SK-N-SH (cell line): ENCODE data around the gene FCRL2. TPM values are rescaled to one million over a fixed set of nuclear protein-coding genes. Genes with fewer than 3 reads are reported as not detected.

Source experiments
- CTCF ChIA-PET: fragments of 300-600, 350-600 bp; formaldehyde crosslinking; extraction: SDS; loops from one replicate; lab custom pipeline; 2021; lab: Yijun Ruan, JAX
- POLR2A ChIA-PET: fragments of 350-600 bp; sonication (Branson Sonifier 250); formaldehyde crosslinking; extraction: SDS; loops from one replicate; lab custom pipeline; 2020; ENCODE audit warnings: antibody characterized with exemption, inconsistent platforms; lab: Yijun Ruan, JAX
- DNase-seq: peaks from one replicate; pipeline ENCODE4 v3.0.0; 2012
- H2AFZ ChIP-seq: fragments of 200-600 bp; sonication (generic); 2 replicates; pipeline ENCODE4 v1.8.1; 2016; ENCODE audit warnings: antibody characterized with exemption, mild to moderate bottlenecking, low read depth
- H3F3A ChIP-seq: fragments of 200-600 bp; sonication (generic); replicated peaks from 2 replicates; pipeline ENCODE3; 2016; ENCODE audit warnings: antibody characterized with exemption, mild to moderate bottlenecking; ENCODE audit not compliant: insufficient read depth
- H3K27ac ChIP-seq, 2 experiments: fragments of 200-500 bp in 1 of 2; fragments of 200-600 bp in 1 of 2; sonication (Bioruptor generic) in 1 of 2; sonication (generic), shearing (Covaris generic) in 1 of 2; 2 replicates each; pipeline versions ENCODE4 v1.5.1 to v1.6.1; 2014 to 2016; ENCODE audit warnings: low read depth in 2 of 2, inconsistent platforms in 1 of 2, low read length in 1 of 2, mild to moderate bottlenecking in 1 of 2, mixed read lengths in 1 of 2
- H3K27me3 ChIP-seq: fragments of 200-600 bp; sonication (generic), shearing (Covaris generic); 2 replicates; pipeline ENCODE4 v1.6.1; 2016; ENCODE audit warnings: mixed run types; ENCODE audit not compliant: insufficient read depth
- H3K36me3 ChIP-seq, 2 experiments: fragments of 200-500 bp in 1 of 2; fragments of 200-600 bp in 1 of 2; sonication (Bioruptor generic) in 1 of 2; sonication (generic) in 1 of 2; replicated peaks in 1 of 2; 2 replicates each; pipeline versions ENCODE3 to v1.5.1; 2014 to 2016; ENCODE audit warnings: low read length in 1 of 2, mild to moderate bottlenecking in 1 of 2; ENCODE audit not compliant: insufficient read depth in 2 of 2, control insufficient read depth in 1 of 2
- H3K4me1 ChIP-seq, 2 experiments: fragments of 200-500 bp in 1 of 2; fragments of 200-600 bp in 1 of 2; sonication (Bioruptor generic) in 1 of 2; sonication (generic), shearing (Covaris generic) in 1 of 2; 2 replicates each; pipeline versions ENCODE4 v1.5.1 to v1.6.1; 2014 to 2016; ENCODE audit warnings: low read depth in 1 of 2, low read length in 1 of 2, mixed run types in 1 of 2; ENCODE audit not compliant: insufficient read depth in 2 of 2, control insufficient read depth in 1 of 2
- H3K4me2 ChIP-seq: fragments of 200-600 bp; sonication (generic), shearing (Covaris generic); 2 replicates; pipeline ENCODE4 v1.6.1; 2017; ENCODE audit warnings: mixed run types
- H3K4me3 ChIP-seq, 2 experiments: fragments of 200-500 bp in 1 of 2; fragments of 200-600 bp in 1 of 2; sonication (Bioruptor generic) in 1 of 2; sonication (generic), shearing (Covaris generic) in 1 of 2; 2 replicates each; pipeline versions ENCODE4 v1.5.1 to v1.8.1; 2014 to 2016; ENCODE audit warnings: low read depth in 2 of 2, inconsistent platforms in 1 of 2, low read length in 1 of 2, mild to moderate bottlenecking in 1 of 2, mixed read lengths in 1 of 2, moderate library complexity in 1 of 2
- H3K79me2 ChIP-seq: fragments of 200-600 bp; sonication (generic); 2 replicates; pipeline ENCODE4 v1.8.1; 2017; ENCODE audit warnings: mild to moderate bottlenecking; ENCODE audit not compliant: insufficient read depth
- H3K9ac ChIP-seq: fragments of 200-600 bp; sonication (generic); 2 replicates; pipeline ENCODE4 v1.6.1; 2017; ENCODE audit warnings: mixed run types
- H3K9me2 ChIP-seq: fragments of 200-600 bp; sonication (generic); 2 replicates; pipeline ENCODE4 v1.6.1; 2017; ENCODE audit warnings: mixed run types
- H3K9me3 ChIP-seq: fragments of 200-600 bp; sonication (generic); 2 replicates; pipeline ENCODE4 v1.6.1; 2017; ENCODE audit warnings: mixed run types, mild to moderate bottlenecking, moderate library complexity
- H4K20me1 ChIP-seq: fragments of 200-600 bp; sonication (generic); 2 replicates; pipeline ENCODE4 v1.6.1; 2017; ENCODE audit warnings: mild to moderate bottlenecking, mixed run types; ENCODE audit not compliant: insufficient read depth
- CHD2 ChIP-seq: fragments of 150-350 bp; IDR thresholded peaks from 2 replicates; pipeline ENCODE4 v1.6.1; 2018; ENCODE audit warnings: low read length; ENCODE audit not compliant: partially characterized antibody
- EP300 ChIP-seq, 2 experiments: IDR thresholded peaks; 2 replicates each; pipeline versions ENCODE4 v1.4.0 to v1.6.1; 2012; ENCODE audit warnings: borderline replicate concordance in 1 of 2, low read depth in 1 of 2, low read length in 1 of 2
- EZH2phosphoT487 ChIP-seq: fragments of 200-600 bp; sonication (generic); IDR thresholded peaks from 2 replicates; pipeline ENCODE4 v1.6.1; 2017; ENCODE audit warnings: low read depth, mixed run types, mild to moderate bottlenecking, antibody characterized with exemption, moderate library complexity, borderline replicate concordance
- GABPA ChIP-seq: IDR thresholded peaks from 2 replicates; pipeline ENCODE4 v1.4.0; 2012; ENCODE audit warnings: low read depth, mild to moderate bottlenecking
- MXI1 ChIP-seq: IDR thresholded peaks from 2 replicates; pipeline ENCODE4 v1.6.1; 2012; ENCODE audit warnings: mild to moderate bottlenecking, low read depth, low read length, improper control_type of control experiment
- NRF1 ChIP-seq: IDR thresholded peaks from 2 replicates; pipeline ENCODE4 v1.6.1; 2012; ENCODE audit warnings: low read depth, mild to moderate bottlenecking, low read length
- PBX3 ChIP-seq: IDR thresholded peaks from 2 replicates; pipeline ENCODE4; 2012
- POLR2AphosphoS5 ChIP-seq: IDR thresholded peaks from 2 replicates; pipeline ENCODE4 v1.6.1; 2012; ENCODE audit warnings: low read depth, low read length
- TCF12 ChIP-seq: IDR thresholded peaks from 2 replicates; pipeline ENCODE4 v1.4.0; 2012
- TEAD4 ChIP-seq: IDR thresholded peaks from 2 replicates; pipeline ENCODE4 v1.4.0; 2012; ENCODE audit warnings: mild to moderate bottlenecking, borderline replicate concordance; ENCODE audit not compliant: insufficient read depth
- USF1 ChIP-seq: IDR thresholded peaks from 2 replicates; pipeline ENCODE4 v1.4.0; 2012; ENCODE audit warnings: low read depth, borderline replicate concordance
- USF2 ChIP-seq: fragments of 150-350 bp; IDR thresholded peaks from 2 replicates; pipeline ENCODE4 v1.6.1; 2017; ENCODE audit warnings: antibody characterized with exemption, low read length, low read depth, borderline replicate concordance
- WGBS: methylation state at CpG from one replicate; pipeline ENCODE4 v1.1.6; 2017; ENCODE audit warnings: low lambda C conversion rate; 5-methylcytosine and 5-hydroxymethylcytosine counted together
- polyA plus RNA-seq, 3 experiments: library from polyadenylated mRNA; depleted of rRNA; stranded (reverse); fragments of >200 nt; gene quantifications; 2 replicates each; pipeline ENCODE4 v1.2.3, GENCODE V29; 2012

Gene FCRL2
- polyA plus RNA-seq, 1 of the 3 experiments (the other 2 are of a cell fraction): not detected

- no peak for TF ChIP-seq MXI1
- H3K27ac ChIP-seq: no peak overlapping the region
- WGBS: 2% methylated on average over 2 of the region's 2 CpGs
These were observed 43.4 kb upstream of the FCRL2 start for GRCh38 chr1:157820299-157820698.

GRCh38 chr1:157819896-157820295 lies 43.0 kb upstream of the FCRL2 start, which contains the start of gene FCRL1:
TSS of gene FCRL1 (minus strand) at chr1:157820120. CDS start at chr1:157820037, 83 bp downstream.
- no peaks in the 10 kb centered on the region for H3K79me2 ChIP-seq
- ChIA-PET CTCF (no interaction called here), POLR2A (no interaction called here)
- H3K4me1 ChIP-seq: no peaks in the 10 kb centered on the region
- H3K36me3 ChIP-seq: no peaks in the 10 kb centered on the region
- no peak for DNase-seq
- no peak for TF ChIP-seq MXI1
- TF ChIP-seq EP300 (IDR thresholded peaks at IDR 0.05; ENCODE audit: borderline replicate concordance in 1 of 2, low read depth in 1 of 2, low read length in 1 of 2): no peak
- no peak for TF ChIP-seq PBX3
- TF ChIP-seq, all 33 proteins: peak for 0
- H3K4me3 ChIP-seq: no peak within 1 kb of the TSS
- no peak within 1 kb of the TSS for H3K9ac ChIP-seq
- H3K9me3 ChIP-seq: no peaks in the 10 kb centered on the region; the same call in 1 of the 2 replicates
- no peaks in the 10 kb centered on the region for H3K9me2 ChIP-seq
- H3K4me2 ChIP-seq: no peak within 1 kb of the TSS
- 0% methylated on average over 2 of the region's 3 CpGs for WGBS
- H3K27me3 ChIP-seq: no peaks in the 10 kb centered on the region
- H3F3A ChIP-seq: no peaks in the 10 kb centered on the region
- H3K27ac ChIP-seq: no peak within 1 kb of the TSS
- no peaks in the 10 kb centered on the region for H4K20me1 ChIP-seq
- H2AFZ ChIP-seq: no peak within 1 kb of the TSS

More at GRCh38 chr1:157820299-157820698, 43.4 kb upstream of the FCRL2 start:
- no peaks in the 10 kb centered on the region for H3K27me3 ChIP-seq
- no peak for DNase-seq
- no peaks in the 10 kb centered on the region; the same call in 1 of the 2 replicates for H3K9me3 ChIP-seq
- H3K79me2 ChIP-seq: no peaks in the 10 kb centered on the region
- no peaks in the 10 kb centered on the region for H3K36me3 ChIP-seq
- no peaks in the 10 kb centered on the region for H3F3A ChIP-seq
- no peaks in the 10 kb centered on the region for H3K9me2 ChIP-seq
- no peaks in the 10 kb centered on the region for H3K4me1 ChIP-seq
- H4K20me1 ChIP-seq: no peaks in the 10 kb centered on the region
- H3K4me3 ChIP-seq: no peak overlapping the region
- POLR2A ChIA-PET: no interaction called here
- no peak overlapping the region for H2AFZ ChIP-seq
- H3K9ac ChIP-seq: no peak overlapping the region
- CTCF ChIA-PET: no interaction called here
- H3K4me2 ChIP-seq: no peak overlapping the region

GRCh38 chr1:157819215-157819614 lies 42.3 kb upstream of the FCRL2 start:
- ChIA-PET POLR2A (no interaction called here), CTCF (no interaction called here)
- Histone ChIP-seq H3F3A (no peaks in the 10 kb centered on the region), H3K4me3 (no peak overlapping the region), H3K79me2 (no peaks in the 10 kb centered on the region), H3K27me3 (no peaks in the 10 kb centered on the region), H3K9me3 (no peaks in the 10 kb centered on the region; the same call in 1 of the 2 replicates), H4K20me1 (no peaks in the 10 kb centered on the region), H3K9ac (no peak overlapping the region), H3K4me1 (no peaks in the 10 kb centered on the region), H3K27ac (no peak overlapping the region), H3K9me2 (no peaks in the 10 kb centered on the region), H2AFZ (no peak overlapping the region), H3K36me3 (no peaks in the 10 kb centered on the region), H3K4me2 (no peak overlapping the region)
- TF ChIP-seq TEAD4 (no peak), EZH2phosphoT487 (no peak), USF2 (no peak), USF1 (no peak), POLR2AphosphoS5 (no peak), GABPA (no peak), MXI1 (no peak), CHD2 (no peak), PBX3 (no peak), TCF12 (no peak), NRF1 (no peak)
- DNase-seq: no peak
- WGBS: 0% methylated on average over 2 of the region's 2 CpGs
